ENCODE results near the gene KCND1.

The KCND1 gene

DNA sequence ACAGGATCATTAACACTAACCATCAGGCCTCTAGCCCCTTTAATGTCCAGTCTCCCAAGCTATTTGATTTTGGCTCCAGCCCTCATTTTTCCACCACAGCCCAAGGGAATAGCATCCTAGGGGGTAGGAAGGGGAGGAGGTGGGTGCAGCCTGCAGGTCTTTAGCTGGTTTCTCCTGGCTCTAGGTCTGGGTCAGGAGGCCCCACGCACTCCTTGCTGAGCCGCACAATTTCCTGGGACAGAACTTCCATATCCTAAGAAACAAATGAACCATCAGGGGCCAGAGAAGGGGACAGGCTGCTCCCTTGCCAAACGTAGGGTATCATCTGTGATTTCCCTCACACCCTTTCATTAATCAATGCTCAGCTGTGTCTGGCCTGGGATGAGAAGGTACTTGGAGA is 2.4 kb upstream of the KCND1 start:
- no peak for DNase-seq

DNA sequence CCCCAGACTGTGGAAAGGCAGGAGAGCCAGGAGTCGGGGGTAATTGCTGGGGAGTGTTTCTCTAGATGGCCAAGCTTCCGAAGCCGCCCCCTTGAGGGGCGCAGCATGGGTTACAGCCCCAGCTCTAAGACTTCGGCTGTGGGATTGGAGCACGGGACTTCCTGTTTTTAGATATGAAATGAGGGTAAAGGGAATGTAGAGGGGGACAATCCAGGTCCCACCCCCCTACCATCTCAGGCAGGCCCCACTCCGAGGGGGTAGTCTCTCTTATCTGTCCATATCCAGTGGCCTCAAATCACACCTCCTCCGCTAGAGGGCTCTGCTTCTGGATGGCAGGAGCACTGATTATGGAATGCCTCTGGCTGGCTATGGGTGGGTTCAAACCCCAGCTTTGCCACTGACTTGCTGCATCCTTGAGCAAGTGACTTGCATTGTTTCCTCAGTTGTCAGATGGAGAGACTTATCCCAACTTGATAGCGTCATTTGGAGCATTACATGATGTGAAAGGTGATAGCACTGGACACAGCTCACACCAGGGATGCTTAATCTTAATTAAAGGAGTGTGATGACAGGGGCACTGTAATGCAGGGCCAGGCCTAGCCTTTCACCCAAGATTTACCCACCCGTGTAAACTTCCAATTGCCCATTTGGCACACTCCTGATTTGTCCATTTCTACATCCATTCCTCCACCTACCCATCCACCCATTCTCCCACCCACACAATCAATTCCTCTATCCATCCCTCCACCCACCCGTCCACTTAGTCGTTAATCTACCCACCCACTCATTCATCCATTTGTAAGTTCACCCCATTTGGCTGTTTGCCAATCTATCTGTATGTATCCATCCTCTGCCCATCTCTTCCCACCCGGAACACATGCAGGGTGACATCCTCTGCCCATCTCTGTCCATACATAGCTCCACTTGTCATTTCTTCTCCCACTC is 848 bp upstream of the KCND1 start:
- no peak for DNase-seq

DNA sequence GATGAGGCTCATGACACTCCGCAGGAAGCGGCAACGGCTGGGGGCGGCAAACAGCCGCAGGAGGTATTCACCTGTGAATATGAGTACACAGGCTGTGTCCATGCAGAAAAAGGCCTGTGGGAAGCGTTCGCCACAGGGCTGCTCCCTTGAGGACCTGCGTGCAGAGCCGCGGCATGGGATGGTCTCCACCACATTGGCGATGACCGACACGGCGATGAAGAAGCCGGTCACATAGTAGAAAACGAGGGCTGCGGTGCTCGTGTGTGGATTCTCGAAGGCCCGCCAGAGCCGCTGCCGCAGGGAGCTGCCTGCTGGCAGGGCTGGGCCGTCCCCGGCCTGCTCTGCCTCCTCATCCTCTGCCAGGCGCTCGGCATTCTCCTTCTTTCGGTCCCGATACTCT is 2.2 kb downstream of the KCND1 start:
- no peak for DNase-seq

DNA sequence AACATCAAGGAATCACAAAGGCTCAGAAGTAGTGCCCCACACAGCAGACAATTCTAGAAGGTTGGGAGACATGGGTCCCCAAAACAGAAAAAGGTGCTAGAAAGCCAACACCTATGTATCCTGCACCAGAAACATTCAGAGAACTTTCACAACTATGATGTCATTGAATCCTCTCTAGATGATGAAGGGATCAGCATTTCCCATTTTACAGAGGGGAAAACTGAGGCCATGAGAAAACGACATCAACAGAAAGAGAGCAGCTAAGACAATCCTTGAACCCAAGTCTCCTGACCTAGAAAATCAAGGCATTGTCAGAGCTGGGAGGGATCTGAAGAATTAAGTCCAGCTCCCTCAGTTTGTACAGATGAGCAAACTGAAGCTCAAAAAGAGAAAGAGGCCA is 3.3 kb downstream of the KCND1 start:
- no peak for DNase-seq

DNA sequence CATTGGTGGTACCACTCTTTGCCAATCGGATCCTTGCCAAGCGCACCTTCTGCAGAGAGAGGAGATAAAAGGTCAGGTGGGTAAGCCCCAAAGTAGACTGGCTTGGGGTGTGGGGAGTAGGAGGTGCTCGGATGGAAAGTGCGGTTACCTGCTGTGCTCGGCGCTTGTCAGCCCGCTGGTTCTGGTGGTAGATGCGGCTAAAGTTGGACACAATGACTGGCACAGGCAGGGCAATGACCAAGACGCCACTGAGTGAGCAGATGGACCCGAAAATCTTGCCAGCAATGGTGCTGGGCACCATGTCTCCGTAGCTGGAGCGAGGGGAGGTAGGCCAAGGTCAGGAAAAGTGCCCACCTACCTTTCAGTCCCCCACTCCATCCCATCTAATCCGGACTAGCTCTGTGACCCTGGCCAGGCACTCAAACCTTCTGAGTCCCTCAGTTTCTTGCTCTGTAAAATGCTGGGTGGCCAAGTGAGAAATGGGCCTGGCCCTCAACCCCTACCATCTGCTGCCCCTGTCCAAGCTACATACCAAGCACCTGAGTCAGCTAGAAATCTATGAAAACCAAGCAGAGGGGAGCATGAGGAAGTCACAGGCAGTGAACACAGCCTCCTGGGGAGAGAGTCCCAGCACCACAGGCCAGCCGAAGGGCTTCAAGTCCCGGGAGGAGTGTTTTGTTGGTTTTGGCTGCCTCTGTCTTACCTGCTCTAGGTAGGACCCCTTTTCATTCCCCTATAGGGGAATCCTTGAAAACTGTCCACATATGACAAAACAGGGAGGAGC is 4.7 kb downstream of the KCND1 start:
- DNase-seq: no peak

DNA sequence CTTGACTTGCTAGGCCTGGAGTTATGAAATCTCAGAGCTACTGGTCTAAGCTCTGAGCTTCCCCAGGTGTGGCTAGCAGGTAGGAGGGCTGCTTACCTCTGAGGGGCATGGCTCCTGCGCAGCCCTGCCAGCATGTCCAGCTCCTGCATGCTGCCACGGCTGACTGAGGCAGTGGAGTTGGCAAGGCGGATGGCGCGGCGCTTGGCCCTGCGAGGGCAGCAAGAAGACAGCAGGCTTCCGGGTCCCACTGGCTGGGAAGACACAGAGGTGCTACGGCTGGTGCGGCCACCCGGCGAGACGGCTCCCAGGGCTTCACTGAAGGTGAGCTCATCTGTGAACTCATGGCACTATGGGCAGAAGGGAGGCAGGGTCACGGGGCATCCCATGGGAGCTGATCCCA is 5.7 kb downstream of the KCND1 start:
- DNase-seq: no peak

DNA sequence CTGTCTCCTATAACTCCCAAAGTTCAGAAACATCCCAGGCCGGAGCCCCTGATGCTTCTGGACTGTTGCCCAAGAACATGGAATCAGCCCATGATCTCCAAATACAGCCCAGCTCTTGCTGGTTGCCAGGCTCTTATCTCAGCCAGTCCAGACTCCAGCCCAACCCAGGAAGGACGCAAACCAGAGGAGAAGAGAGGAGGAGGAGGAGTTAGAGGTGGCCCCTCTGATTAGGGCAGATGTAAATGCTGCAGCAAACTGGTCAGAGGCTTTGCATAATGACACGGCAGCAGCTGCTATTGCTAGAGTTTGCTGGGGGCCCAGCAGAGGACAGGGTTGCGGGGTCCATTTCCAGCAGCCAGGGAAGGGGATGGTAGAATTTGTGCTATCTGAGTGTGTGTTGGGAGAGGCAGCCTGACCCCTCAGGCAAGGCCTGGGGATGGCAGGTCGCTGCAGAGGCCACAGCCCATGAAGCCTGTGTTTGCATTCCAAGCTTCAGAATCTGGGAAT is 10.0 kb downstream of the KCND1 start:
- DNase-seq: no peak

DNA sequence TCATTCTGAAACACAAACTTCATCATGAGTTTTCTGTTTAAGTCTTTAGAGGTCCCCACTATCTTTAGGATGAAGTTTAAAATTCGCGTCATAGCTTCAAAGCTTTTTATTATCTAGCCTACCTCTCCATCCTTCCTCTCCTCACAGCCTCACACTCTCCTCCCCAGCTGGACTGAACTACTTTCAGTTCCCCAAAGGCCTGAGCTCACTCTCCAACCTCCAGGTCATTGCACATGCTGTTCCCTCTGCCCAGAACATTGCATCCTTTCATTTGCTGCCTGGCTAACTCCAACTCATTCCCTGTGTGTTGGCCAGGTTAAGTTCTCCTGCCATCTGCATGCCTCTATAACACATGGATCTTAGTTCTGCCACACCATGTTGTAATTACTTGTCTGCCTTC is 11.4 kb downstream of the KCND1 start:
- no peak for DNase-seq

DNA sequence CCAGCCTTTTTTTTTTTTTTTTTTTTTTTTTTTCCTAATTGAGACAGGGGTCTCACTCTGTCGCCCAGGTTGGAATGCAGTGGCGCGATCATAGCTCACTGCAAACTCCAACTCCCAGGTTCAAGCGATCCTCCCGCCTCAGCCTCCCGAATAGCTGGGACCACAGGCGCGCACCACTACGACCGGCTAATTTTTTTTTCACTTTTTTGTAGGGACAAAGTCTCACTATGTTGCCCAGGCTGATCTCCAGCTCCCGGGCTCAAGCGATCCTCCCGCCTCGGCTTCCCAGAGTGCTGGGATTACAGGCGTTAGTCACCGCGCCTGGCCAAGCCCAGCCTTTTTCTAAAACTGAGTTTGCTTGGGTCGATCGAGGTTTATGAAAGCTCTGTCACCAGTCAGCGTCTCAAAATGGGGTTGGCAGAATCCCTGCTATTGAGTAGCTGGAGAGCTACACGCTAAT is 13.0 kb downstream of the KCND1 start:
- DNase-seq: peak in 1 of 2 experiments; percentile 40

DNA sequence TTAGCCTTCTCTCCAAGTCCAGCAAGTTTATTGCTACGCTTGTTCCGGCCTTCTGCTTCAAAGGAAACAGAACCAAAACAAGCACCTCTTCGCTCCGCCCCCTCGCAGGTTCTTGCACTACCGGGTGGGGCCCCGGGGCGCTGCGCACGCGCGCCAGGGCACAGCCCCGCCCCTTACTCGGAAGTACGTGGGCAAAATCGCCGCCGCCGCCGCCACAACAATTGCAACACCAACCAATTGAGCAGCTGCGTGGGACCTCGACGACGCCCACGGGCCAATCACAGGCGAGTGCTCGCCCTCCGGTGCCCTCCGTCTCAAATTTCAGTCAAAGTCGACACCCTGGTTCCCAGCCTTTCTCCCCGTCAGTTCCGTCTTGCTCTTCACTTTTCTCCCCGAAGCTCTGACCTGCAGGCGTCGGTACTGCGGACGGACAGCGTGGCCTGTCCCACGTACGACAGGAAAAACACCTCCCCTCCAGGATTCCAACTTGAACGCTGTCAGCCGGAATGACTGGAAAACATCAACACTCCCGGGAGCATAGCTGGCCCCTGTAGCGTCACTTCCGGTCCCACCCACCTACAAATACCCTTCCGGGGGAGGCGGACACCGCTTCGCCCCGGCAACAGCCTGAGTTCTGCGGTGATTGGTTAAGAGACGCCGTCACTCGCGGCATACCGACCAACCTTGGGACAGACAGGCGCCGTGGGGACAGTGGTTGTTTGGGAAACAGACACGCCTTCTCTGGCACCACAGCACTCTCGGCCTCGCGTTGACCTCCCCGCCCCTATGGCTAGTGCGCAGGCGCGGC is 13.6 kb downstream of the KCND1 start:
- DNase-seq: peak; percentile 93 to 96

DNA sequence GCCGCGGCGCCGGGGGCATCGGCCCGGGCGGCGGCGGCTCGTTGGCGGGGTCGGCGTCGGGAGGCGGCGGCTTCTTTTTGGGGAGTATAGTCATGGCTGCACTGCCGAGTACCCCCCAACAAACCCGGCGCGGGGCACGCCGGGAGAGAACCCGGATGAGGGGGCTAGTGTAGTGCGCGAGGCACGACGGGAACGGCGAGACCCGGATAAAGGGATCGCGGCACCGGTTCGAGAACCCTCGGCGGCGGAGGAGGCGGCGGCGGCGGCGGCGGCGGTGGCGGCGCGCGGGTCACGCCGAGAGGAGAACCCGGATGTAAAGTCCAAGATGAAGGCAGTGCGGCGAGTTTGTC is 14.2 kb downstream of the KCND1 start, which contains the start of gene OTUD5:
OTUD5 (minus strand) TSS at position 131 of the 350 bp plus-strand sequence; CDS start at position 94, 37 bp downstream.
- DNase-seq: peak in 1 of 2 experiments; percentile 66

DNA sequence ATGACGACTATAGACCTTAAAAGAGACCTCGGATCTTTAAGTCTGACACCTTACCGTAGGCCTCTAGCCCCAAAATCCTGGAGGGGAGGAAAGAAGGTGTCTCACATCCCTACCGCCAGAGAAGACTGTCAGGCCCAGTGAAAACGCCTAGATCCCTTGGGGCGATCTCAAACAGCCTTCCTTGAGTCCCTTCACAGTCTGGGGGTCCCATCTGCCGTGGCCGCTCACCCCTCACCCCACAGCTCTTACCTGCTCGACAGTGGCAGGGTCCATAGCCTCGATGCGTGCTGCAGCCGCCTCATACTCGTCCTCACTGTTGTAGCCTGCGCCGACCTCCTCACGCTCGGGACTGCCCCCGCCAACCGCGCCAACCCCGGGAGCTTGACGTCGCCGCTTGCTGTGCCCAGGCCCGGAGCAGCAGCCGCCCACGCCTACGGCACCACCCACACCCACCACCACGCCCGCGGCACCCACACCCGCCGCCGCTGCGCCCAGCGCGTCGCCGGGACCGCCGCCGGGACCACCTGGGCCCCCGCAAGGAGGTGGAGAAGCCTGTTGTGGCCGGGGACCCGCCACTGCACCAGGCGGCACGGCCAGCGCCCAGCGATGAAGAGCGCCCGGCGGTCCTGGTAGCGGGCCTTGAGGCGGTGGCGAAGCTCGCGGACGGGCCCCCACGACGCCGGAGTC is 14.8 kb downstream of the KCND1 start:
- DNase-seq: no peak

DNA sequence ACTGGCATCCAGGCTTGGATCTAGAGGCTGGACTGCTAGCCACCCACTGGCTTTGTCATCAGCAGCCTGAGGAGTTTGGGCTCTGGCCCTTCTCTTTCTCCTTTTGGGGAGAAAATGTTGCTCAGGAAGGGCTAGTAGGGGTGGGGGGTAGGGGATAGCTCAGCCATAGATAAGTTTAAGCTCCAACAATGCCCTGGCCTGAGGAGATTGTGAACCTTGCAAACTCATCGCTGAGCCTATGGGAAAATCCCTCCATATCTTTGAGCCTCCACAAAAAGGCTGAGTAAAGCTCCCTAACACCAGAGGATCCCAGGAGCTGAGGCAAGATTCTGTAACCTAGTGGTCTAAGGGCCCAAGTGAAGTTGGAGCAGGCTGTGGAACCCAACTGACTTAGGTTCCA is 23.1 kb downstream of the KCND1 start:
- no peak for DNase-seq

DNA sequence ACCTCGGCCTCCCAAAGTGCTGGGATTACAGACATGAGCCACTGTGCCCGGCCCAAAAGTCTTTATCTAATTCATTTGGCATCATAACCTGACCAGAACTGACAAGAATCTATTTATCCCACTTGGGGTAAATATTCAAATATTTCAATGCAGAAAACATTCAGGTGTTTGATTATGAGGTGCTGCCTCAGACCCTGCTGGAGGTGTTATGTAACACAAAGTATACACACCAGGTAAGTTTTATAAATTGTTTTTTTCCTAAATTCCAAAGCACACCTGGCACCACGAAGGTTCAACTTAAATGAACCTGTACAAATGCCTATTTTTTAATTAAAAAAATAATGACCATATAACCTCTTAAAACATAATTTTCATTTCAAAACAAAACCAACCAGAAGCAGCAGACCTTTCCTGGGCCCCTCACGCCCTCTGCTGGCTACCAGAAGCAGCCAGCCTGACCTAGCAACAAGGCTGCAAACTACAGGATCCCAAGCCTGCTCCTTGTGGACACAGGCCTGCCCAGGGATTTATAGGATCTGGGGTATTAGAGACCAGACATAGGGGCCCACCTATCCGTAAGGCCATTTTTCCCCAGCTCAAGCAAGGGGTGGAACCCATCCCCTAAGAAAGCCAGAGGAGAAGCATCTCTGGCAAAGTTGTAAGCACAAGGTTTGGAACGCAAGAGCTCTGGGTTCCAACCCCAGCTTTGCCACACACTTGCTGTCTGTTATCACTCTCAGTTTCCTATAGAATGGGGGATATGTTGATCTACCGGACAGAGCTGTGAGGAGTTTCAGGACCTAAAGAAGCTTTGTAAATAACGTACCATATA is 25.9 kb downstream of the KCND1 start:
- DNase-seq: peak in 1 of 2 experiments; percentile 10

DNA sequence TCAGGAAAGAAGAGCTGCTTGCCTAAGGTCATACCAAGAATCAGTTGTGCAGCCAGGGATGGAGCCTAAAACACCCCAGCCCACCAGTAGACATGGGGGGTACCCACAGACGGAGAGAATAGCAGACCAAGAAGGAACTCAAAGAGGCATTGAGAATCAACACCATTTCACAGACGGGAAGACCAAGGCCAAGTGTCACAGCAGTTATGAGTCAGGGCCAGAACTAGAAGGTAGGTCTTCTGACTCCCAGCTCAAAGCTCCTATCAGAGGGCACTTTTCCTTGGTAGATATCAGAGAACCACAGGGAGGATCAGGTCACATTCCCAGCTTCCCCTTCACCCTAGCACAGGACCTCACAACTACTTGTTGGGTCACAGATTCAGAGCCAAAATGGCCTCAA is 28.7 kb downstream of the KCND1 start:
- no peak for DNase-seq

DNA sequence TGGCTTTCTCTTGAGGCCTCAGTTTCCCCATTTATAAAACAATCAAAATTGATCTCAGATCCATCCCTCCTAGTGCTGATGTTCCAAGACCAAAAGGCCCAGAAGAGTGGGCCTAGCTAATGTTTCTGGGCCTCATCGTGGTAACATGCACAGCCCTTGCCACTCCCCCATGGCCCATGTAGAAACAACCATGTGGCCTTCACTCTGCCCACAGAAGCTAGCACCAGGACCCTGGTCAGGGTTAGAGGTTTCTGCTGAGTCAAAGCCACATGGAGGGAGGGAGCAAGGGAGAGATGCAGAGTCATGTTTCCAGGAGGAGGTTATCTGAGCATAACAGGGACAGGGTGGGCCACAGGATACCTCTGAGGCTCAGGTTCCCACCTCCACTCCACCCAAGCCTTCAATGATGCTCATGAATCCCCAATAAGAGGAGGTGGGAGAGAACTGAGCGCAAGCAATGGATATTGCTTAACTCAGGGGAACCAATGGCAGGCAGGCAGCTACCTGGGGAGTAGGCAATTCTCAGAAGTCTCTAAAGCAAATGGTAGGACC is 31.2 kb downstream of the KCND1 start:
- DNase-seq: no peak

DNA sequence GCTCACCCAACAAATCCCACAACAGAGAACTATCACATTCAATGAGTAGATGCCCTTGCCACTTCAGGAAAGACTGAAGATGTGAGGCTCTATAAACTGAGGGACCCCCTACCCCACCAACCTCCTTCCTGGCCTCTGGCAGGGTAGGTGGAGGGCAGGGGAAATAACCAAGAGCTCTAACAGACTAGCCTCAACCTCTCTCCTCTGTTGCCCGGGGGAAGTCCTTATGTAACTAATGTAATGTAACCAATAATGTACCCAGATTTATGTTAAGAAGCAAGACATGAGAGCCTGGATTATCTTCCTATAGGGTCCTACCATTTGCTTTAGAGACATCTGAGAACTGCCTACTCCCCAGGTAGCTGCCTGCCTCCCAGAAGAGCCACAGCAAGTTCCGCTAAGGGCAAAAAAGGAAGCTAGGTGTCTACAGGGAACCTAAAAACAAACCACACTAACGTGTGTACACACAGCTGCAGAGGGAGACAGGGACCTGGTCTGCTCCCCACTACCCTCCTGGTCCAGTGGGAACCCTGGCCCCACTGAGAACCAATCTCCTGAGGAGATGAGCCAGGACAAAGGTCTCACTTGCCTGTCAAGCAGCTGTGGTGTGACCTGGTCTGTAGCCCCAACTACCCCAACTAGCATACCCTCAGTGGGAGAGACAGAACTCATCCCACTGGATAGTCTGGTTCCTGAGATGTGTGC is 32.0 kb downstream of the KCND1 start:
- no peak for DNase-seq

DNA sequence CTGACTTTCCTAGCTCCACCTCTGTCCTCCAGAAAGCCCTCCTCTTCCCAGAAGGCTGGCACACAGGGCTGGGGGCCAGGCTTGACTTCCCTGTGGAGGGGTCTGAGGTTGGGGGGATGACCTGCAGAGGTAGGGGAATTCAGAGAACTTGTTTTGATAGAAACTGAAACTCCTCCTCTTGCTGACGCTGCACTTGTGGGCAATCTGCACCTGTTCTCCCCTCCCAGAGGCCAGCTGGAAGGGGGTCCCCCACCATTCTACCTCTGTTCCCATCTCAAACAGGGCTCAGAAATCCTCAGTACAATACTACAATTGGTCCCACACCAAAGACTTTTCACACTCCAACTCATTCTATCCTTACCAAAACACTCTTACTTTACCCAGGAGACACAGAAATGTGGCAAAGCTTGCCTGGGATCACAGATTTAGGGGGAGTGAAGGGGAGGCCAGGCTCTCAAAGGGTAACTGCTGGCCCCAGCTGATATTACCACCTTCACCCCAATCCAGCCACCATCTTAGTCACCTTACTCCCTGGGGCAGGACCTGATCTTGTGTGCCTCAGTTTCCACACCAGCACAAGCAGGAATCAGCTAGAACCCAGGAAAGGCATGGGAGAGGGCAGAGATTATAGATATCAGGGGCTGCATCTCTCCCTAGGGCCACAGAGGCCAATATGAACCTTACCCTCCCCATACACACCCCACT is 32.8 kb downstream of the KCND1 start:
- DNase-seq: no peak

DNA sequence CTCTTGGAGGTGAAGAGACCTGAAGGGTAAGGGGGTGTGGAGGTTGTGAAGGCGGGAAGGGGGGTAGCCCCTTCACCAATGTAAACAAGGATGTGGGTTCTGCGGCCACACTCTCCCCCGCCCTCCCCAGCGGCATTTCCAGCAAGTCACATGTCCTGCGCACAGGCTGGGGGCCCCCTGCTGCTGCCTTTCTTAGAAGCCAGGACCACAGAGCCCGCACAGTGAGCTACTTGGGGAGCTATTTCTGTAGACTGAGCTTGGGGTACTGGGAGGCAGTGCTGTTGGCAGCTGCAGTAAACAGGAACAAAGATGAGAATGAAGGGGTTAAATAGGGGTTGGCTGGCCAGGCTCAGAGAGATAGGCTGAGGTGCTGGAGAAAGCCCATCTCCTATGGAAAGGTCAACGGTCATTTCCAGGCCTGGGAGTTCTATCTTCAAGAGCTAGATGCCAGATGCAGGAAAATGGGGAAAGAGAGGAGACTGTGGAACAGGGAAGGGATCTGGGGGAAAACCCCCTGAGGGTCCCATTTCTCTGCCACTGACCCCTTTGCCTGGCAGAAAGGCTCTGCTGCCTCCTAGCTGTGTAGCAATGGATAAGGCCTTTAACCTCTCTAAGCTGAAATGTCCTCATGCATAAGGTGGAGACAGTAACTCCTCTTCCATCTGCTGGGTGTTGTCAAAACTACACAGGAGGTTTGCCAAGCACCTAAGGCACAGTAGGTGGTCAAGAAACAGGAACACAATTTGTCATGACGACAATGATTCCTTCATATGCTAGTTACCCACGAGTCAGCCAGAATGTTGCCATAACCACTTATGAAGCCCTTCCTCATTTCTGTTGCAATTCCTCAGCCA is 34.4 kb downstream of the KCND1 start:
- no peak for DNase-seq
